HepG2 (cell line): ENCODE data around the gene ARRDC3.
"Not testable (repeated sequence)": the region's sequence is repeated elsewhere in the genome, so short reads cannot be mapped to it uniquely, and the experiment has no call there.

ENCODE experiments used
- CBX2 ChIP-seq, 2 experiments: fragments of 200-600 bp in 1 of 2; sonication (generic); formaldehyde crosslinking in 1 of 2; IDR thresholded peaks; 2 replicates each; pipeline versions ENCODE4 v1.7.0 to v1.8.1; 2018 to 2022; ENCODE audit warnings: low read depth in 2 of 2, low read length in 1 of 2, mild to moderate bottlenecking in 1 of 2, missing genetic modification reagents in 1 of 2
- CBX5 ChIP-seq: sonication (generic); formaldehyde crosslinking; IDR thresholded peaks from 2 replicates; pipeline ENCODE4 v1.4.0; 2020; ENCODE audit warnings: missing genetic modification reagents, borderline replicate concordance
- ZNF205 ChIP-seq: IDR thresholded peaks from 2 replicates; pipeline ENCODE4 v1.6.1; 2018; ENCODE audit warnings: missing biosample characterization, missing genetic modification reagents
- ZNF274 ChIP-seq: sonication (generic); formaldehyde crosslinking; IDR thresholded peaks from 2 replicates; pipeline ENCODE4 v1.5.1; 2020; ENCODE audit warnings: mild to moderate bottlenecking, missing genetic modification reagents
- ZNF569 ChIP-seq: sonication (generic); formaldehyde crosslinking; IDR thresholded peaks from 2 replicates; pipeline ENCODE4 v1.5.0; 2020; ENCODE audit warnings: mild to moderate bottlenecking, missing genetic modification reagents, moderate library complexity, borderline replicate concordance
- TF ChIP-seq, protein P1 (sequence below): sonication (generic); formaldehyde crosslinking; IDR thresholded peaks from 2 replicates; pipeline ENCODE4 v1.5.0; 2020; ENCODE audit warnings: mild to moderate bottlenecking, missing genetic modification reagents, moderate library complexity

- TF ChIP-seq ZNF274 (CRISPR knock-in tag); CBX2 (IDR thresholded peaks at IDR 0.05; ENCODE audit: low read depth, low read length); CBX2 (CRISPR knock-in tag; IDR thresholded peaks at IDR 0.05; ENCODE audit: low read depth); CBX5; ZNF205 (CRISPR knock-in tag); ZNF569: not testable (repeated sequence)
- TF ChIP-seq, protein P1, sequence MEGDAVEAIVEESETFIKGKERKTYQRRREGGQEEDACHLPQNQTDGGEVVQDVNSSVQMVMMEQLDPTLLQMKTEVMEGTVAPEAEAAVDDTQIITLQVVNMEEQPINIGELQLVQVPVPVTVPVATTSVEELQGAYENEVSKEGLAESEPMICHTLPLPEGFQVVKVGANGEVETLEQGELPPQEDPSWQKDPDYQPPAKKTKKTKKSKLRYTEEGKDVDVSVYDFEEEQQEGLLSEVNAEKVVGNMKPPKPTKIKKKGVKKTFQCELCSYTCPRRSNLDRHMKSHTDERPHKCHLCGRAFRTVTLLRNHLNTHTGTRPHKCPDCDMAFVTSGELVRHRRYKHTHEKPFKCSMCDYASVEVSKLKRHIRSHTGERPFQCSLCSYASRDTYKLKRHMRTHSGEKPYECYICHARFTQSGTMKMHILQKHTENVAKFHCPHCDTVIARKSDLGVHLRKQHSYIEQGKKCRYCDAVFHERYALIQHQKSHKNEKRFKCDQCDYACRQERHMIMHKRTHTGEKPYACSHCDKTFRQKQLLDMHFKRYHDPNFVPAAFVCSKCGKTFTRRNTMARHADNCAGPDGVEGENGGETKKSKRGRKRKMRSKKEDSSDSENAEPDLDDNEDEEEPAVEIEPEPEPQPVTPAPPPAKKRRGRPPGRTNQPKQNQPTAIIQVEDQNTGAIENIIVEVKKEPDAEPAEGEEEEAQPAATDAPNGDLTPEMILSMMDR (CRISPR knock-in tag) = not testable (repeated sequence)
Observed at GRCh38 chr5:91389555-91389954, 6.4 kb upstream of the ARRDC3 start.
